ENCODE measurements around the gene LRP10.

LRP10 gene

DNA sequence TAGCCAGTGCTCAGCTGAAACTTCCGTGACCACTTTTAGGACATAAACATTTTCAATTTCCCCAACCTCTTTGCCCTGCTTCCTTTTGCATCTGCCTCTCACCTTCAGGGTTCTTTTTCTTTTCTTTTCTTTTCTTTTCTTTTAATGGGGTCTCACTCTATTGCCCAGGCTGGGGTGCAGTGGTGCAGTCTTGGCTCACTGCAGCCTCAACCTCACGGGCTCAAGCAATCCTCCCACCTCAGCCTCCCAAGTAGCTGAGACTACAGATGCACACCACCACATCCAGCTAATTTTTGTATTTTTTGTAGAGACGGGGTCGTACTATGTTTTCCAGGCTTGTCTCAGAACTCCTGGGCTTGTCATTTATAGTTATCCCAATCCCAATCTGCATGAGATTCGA, 4.7 kb upstream of the LRP10 start:
- TF ChIP-seq FOXM1 (IDR thresholded peaks at IDR 0.05; ENCODE audit: borderline replicate concordance, low read depth) = no peak
- no peak for TF ChIP-seq CEBPB (IDR thresholded peaks at IDR 0.05)
- no peak for TF ChIP-seq NFIC (IDR thresholded peaks at IDR 0.05)
- TF ChIP-seq, protein P1, sequence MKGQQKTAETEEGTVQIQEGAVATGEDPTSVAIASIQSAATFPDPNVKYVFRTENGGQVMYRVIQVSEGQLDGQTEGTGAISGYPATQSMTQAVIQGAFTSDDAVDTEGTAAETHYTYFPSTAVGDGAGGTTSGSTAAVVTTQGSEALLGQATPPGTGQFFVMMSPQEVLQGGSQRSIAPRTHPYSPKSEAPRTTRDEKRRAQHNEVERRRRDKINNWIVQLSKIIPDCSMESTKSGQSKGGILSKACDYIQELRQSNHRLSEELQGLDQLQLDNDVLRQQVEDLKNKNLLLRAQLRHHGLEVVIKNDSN (IDR thresholded peaks at IDR 0.05) = no peak
- no peak for TF ChIP-seq ZBTB7A (IDR thresholded peaks at IDR 0.05; ENCODE audit: low read depth)
- TF ChIP-seq TCF12 (IDR thresholded peaks at IDR 0.05; ENCODE audit: low read depth) = no peak
- TF ChIP-seq CREB1 (IDR thresholded peaks at IDR 0.05; ENCODE audit: low read depth) = no peak
- no peak for TF ChIP-seq RAD21 (IDR thresholded peaks at IDR 0.05; ENCODE audit: low read depth)

DNA sequence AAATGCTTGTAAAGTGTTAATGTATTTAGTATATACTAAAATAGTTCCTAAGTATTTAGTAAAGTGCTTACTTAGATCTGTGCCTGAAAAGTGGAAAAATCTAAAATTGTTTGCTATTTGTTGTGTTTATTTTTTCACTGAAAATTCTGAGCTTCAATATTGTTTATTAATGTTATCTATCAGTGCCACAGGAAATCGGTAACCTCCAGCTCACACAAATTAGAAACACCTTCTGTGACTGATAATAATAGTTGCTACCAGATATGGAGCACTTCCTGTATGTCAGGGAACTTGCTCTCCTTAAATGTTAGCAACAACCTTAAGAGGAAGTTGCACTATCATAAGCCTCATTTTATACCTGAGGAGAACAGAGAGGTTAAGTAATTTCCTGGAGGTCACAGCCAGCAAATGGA, 723 bp upstream of the LRP10 start:
- TF ChIP-seq EP300 (IDR thresholded peaks at IDR 0.05; ENCODE audit: borderline replicate concordance) (no peak), TCF12 (IDR thresholded peaks at IDR 0.05; ENCODE audit: low read depth) (no peak), RAD21 (IDR thresholded peaks at IDR 0.05; ENCODE audit: low read depth) (no peak), CREB1 (IDR thresholded peaks at IDR 0.05; ENCODE audit: low read depth) (no peak), NFIC (IDR thresholded peaks at IDR 0.05) (no peak)
- TF ChIP-seq, protein P2, sequence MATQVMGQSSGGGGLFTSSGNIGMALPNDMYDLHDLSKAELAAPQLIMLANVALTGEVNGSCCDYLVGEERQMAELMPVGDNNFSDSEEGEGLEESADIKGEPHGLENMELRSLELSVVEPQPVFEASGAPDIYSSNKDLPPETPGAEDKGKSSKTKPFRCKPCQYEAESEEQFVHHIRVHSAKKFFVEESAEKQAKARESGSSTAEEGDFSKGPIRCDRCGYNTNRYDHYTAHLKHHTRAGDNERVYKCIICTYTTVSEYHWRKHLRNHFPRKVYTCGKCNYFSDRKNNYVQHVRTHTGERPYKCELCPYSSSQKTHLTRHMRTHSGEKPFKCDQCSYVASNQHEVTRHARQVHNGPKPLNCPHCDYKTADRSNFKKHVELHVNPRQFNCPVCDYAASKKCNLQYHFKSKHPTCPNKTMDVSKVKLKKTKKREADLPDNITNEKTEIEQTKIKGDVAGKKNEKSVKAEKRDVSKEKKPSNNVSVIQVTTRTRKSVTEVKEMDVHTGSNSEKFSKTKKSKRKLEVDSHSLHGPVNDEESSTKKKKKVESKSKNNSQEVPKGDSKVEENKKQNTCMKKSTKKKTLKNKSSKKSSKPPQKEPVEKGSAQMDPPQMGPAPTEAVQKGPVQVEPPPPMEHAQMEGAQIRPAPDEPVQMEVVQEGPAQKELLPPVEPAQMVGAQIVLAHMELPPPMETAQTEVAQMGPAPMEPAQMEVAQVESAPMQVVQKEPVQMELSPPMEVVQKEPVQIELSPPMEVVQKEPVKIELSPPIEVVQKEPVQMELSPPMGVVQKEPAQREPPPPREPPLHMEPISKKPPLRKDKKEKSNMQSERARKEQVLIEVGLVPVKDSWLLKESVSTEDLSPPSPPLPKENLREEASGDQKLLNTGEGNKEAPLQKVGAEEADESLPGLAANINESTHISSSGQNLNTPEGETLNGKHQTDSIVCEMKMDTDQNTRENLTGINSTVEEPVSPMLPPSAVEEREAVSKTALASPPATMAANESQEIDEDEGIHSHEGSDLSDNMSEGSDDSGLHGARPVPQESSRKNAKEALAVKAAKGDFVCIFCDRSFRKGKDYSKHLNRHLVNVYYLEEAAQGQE (IDR thresholded peaks at IDR 0.05; ENCODE audit: low read depth) = no peak

DNA sequence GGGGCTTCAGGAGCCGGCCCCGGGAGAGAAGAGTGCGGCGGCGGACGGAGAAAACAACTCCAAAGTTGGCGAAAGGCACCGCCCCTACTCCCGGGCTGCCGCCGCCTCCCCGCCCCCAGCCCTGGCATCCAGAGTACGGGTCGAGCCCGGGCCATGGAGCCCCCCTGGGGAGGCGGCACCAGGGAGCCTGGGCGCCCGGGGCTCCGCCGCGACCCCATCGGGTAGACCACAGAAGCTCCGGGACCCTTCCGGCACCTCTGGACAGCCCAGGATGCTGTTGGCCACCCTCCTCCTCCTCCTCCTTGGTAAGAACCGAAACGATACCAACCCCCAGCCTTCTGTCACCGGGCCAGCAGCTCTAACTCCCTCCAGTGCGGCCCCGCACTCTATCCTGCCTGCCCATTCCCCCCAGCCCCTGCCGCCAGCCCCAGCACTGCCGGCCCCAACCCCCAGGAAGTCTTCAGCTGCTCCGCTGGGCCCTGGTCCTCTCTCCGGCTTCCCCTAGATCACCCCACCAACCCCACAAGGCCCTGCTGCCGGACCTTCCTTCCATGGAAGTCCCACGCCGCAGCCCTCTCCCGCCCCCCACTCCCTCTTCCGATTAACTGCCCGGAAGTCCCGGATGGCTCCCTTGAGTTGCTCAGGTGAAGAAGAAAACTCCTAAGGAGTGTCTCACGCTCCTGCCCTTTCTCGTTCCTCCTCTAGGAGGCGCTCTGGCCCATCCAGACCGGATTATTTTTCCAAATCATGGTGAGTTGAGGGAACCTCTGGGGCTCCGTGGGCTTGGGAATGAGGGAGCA, 693 bp downstream of the LRP10 start:
- TF ChIP-seq YY1 (IDR thresholded peaks at IDR 0.05; ENCODE audit: low read depth) (peak; percentile 43; the same call in 1 of the 2 replicates), ZBTB7A (IDR thresholded peaks at IDR 0.05; ENCODE audit: low read depth) (peak; percentile 82; the same call in 1 of the 2 replicates), TAF1 (IDR thresholded peaks at IDR 0.05; ENCODE audit: low read depth) (peak; percentile 44; the same call in 1 of the 2 replicates), RAD21 (IDR thresholded peaks at IDR 0.05; ENCODE audit: low read depth) (peak; percentile 81), CREB1 (IDR thresholded peaks at IDR 0.05; ENCODE audit: low read depth) (no peak)
- TF ChIP-seq, protein P3, sequence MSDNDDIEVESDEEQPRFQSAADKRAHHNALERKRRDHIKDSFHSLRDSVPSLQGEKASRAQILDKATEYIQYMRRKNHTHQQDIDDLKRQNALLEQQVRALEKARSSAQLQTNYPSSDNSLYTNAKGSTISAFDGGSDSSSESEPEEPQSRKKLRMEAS (IDR thresholded peaks at IDR 0.05) = peak; percentile 43; the same call in 1 of the 2 replicates

DNA sequence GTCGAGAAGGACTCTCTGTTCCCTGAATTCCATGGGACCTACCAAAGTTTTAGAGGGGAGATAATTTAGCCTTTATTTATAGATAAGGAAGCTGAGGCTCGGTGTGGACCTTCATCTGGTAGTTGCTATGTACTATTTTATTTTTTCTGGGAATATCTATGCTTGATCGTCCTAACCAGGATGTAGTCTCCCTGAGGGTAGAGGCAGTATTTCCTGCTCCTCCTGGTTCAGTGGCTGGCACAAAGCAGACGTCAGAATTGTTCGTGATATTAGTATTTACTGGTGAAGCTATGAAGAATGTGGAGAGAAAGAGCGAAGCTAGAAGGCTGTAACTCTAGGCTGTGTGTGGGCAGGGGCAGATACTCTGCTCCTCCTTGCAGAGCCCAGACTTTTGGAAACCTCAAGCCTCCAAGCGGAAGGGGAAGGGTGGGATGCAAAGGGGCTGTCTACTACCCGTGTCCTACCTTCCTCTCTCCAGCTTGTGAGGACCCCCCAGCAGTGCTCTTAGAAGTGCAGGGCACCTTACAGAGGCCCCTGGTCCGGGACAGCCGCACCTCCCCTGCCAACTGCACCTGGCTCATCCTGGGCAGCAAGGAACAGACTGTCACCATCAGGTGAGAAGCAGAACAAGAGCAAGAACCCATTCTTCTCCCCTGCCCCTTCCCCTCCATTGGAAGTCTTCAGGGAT, 1.4 kb downstream of the LRP10 start:
- TF ChIP-seq EGR1 (IDR thresholded peaks at IDR 0.05) (no peak), TCF12 (IDR thresholded peaks at IDR 0.05; ENCODE audit: low read depth) (no peak), RAD21 (IDR thresholded peaks at IDR 0.05; ENCODE audit: low read depth) (no peak), TEAD4 (IDR thresholded peaks at IDR 0.05) (no peak), TAF1 (IDR thresholded peaks at IDR 0.05; ENCODE audit: low read depth) (no peak), YY1 (IDR thresholded peaks at IDR 0.05; ENCODE audit: low read depth) (no peak), CREB1 (IDR thresholded peaks at IDR 0.05; ENCODE audit: low read depth) (no peak), CEBPB (IDR thresholded peaks at IDR 0.05) (no peak), NFIC (IDR thresholded peaks at IDR 0.05) (no peak), FOXM1 (IDR thresholded peaks at IDR 0.05; ENCODE audit: borderline replicate concordance, low read depth) (no peak), EP300 (IDR thresholded peaks at IDR 0.05; ENCODE audit: borderline replicate concordance) (no peak)
- TF ChIP-seq, protein P2 (IDR thresholded peaks at IDR 0.05; ENCODE audit: low read depth) = no peak

DNA sequence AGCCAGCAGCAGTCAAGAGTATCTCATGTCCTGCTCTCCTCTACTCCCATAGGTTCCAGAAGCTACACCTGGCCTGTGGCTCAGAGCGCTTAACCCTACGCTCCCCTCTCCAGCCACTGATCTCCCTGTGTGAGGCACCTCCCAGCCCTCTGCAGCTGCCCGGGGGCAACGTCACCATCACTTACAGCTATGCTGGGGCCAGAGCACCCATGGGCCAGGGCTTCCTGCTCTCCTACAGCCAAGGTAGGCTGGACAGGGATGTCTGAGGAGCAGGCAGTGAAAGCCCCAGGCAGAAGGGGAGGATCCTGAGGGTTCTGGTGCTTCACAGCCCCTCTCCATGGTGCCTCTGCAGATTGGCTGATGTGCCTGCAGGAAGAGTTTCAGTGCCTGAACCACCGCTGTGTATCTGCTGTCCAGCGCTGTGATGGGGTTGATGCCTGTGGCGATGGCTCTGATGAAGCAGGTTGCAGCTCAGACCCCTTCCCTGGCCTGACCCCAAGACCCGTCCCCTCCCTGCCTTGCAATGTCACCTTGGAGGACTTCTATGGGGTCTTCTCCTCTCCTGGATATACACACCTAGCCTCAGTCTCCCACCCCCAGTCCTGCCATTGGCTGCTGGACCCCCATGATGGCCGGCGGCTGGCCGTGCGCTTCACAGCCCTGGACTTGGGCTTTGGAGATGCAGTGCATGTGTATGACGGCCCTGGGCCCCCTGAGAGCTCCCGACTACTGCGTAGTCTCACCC, 3.6 kb downstream of the LRP10 start:
- TF ChIP-seq, protein P2 (IDR thresholded peaks at IDR 0.05; ENCODE audit: low read depth) = 0 out of 2 replicates have a peak, but pooled peaks have one; percentile 15
- TF ChIP-seq TEAD4 (IDR thresholded peaks at IDR 0.05) = no peak
